H1 (cell line): ENCODE results near the gene FAM131A. TPM values are rescaled to one million over a fixed set of nuclear protein-coding genes. Genes with fewer than 3 reads are reported as not detected.

Source experiments
- CTCF ChIA-PET: fragments of 300-600 bp; sonication (Branson Sonifier 250); formaldehyde crosslinking; loops from one replicate; lab custom pipeline; 2021; ENCODE audit not compliant: partially characterized antibody; lab: Charles Lee
- POLR2A ChIA-PET: fragments of 300-600 bp; sonication (Branson Sonifier 250); formaldehyde crosslinking; loops from one replicate; lab custom pipeline; 2021; ENCODE audit warnings: inconsistent platforms; ENCODE audit not compliant: partially characterized antibody; lab: Charles Lee
- DNase-seq, 2 experiments: peaks; one replicate each; pipeline versions ENCODE4 v3.0.0 to v3.0.0-alpha.2; 2010 to 2022; ENCODE audit warnings: low spot score in 2 of 2, low read depth in 1 of 2, mixed read lengths in 1 of 2
- FAIRE-seq: peaks from 2 replicates; lab custom pipeline; 2011; peaks lifted over from hg19 to GRCh38; lab: Jason Lieb, UNC
- H2AFZ ChIP-seq: 2 replicates; pipeline ENCODE4 v1.8.1; 2012; ENCODE audit warnings: low read length, inconsistent platforms
- H2AK5ac ChIP-seq: 2 replicates; pipeline ENCODE4 v1.6.1; 2013; ENCODE audit warnings: low read depth, low read length
- H2BK120ac ChIP-seq: replicated peaks from 2 replicates; pipeline ENCODE3; 2013; ENCODE audit warnings: low read depth, low read length, inconsistent platforms
- H2BK12ac ChIP-seq: 2 replicates; pipeline ENCODE4 v1.6.1; 2013; ENCODE audit warnings: low read depth, low read length
- H2BK15ac ChIP-seq: 2 replicates; pipeline ENCODE4 v1.6.1; 2013; ENCODE audit warnings: low read length
- H2BK20ac ChIP-seq: 2 replicates; pipeline ENCODE4 v1.6.1; 2013; ENCODE audit warnings: low read length
- H2BK5ac ChIP-seq: 2 replicates; pipeline ENCODE4 v1.6.1; 2013; ENCODE audit warnings: low read depth, low read length
- H3K14ac ChIP-seq: 2 replicates; pipeline ENCODE4 v1.6.1; 2013; ENCODE audit warnings: inconsistent platforms; ENCODE audit not compliant: insufficient read length
- H3K18ac ChIP-seq: 2 replicates; pipeline ENCODE4 v1.6.1; 2013; ENCODE audit warnings: low read length; ENCODE audit errors: extremely low read depth
- H3K23ac ChIP-seq: 2 replicates; pipeline ENCODE4 v1.6.1; 2013; ENCODE audit warnings: inconsistent platforms; ENCODE audit not compliant: insufficient read length
- H3K23me2 ChIP-seq: 2 replicates; pipeline ENCODE4 v1.6.1; 2013; ENCODE audit warnings: low read depth, low read length
- H3K27ac ChIP-seq: 2 replicates; pipeline ENCODE4 v1.6.1; 2011; ENCODE audit warnings: low read depth, low read length, inconsistent platforms
- H3K27me3 ChIP-seq, 4 experiments: replicated peaks in 1 of 4; 1 replicate in 1 of 4; 2 replicates in 3 of 4; pipeline versions ENCODE4 v1.6.1 to v1.8.1; 2011 to 2013; ENCODE audit warnings: low read length in 3 of 4, mild to moderate bottlenecking in 3 of 4, inconsistent platforms in 2 of 4, mixed read lengths in 2 of 4, moderate library complexity in 1 of 4; ENCODE audit not compliant: control insufficient read depth in 3 of 4, insufficient read depth in 3 of 4; ENCODE audit errors: extremely low read depth in 1 of 4
- H3K36me3 ChIP-seq, 4 experiments: 2 replicates each; pipeline versions ENCODE4 v1.6.1 to v1.8.1; 2011 to 2013; ENCODE audit warnings: mild to moderate bottlenecking in 4 of 4, low read length in 3 of 4, moderate library complexity in 2 of 4, control low read depth in 1 of 4, inconsistent platforms in 1 of 4; ENCODE audit not compliant: insufficient read depth in 4 of 4, control insufficient read depth in 2 of 4
- H3K4ac ChIP-seq: replicated peaks from 2 replicates; pipeline ENCODE3; 2013; ENCODE audit warnings: low read length, low read depth, mixed read lengths, inconsistent platforms; ENCODE audit not compliant: insufficient read length
- H3K4me1 ChIP-seq, 4 experiments: replicated peaks in 1 of 4; 1 replicate in 1 of 4; 2 replicates in 3 of 4; pipeline versions ENCODE4 v1.6.1 to v1.8.1; 2011 to 2013; ENCODE audit warnings: low read length in 3 of 4, inconsistent platforms in 2 of 4, mixed read lengths in 1 of 4; ENCODE audit not compliant: insufficient read depth in 4 of 4, control insufficient read depth in 3 of 4
- H3K4me2 ChIP-seq, 2 experiments: 2 replicates each; pipeline versions ENCODE4 v1.6.1 to v1.8.1; 2011 to 2013; ENCODE audit warnings: low read depth in 2 of 2, low read length in 2 of 2, control low read depth in 1 of 2, inconsistent platforms in 1 of 2, mild to moderate bottlenecking in 1 of 2; ENCODE audit not compliant: insufficient read depth in 1 of 2
- H3K4me3 ChIP-seq, 4 experiments: fragments of 200-600, 300-600 bp in 1 of 4; sonication (generic), shearing (Covaris generic), sonication (Bioruptor Twin) in 1 of 4; 2 replicates each; pipeline versions ENCODE4 v1.5.1 to v1.8.1; 2011 to 2016; ENCODE audit warnings: low read length in 4 of 4, low read depth in 3 of 4, control low read depth in 2 of 4, inconsistent platforms in 2 of 4, mild to moderate bottlenecking in 2 of 4, mixed read lengths in 1 of 4, moderate library complexity in 1 of 4; ENCODE audit not compliant: insufficient read depth in 2 of 4; ENCODE audit errors: extremely low read depth in 1 of 4
- H3K56ac ChIP-seq: replicated peaks from 2 replicates; pipeline ENCODE3; 2013; ENCODE audit warnings: low read depth, mild to moderate bottlenecking, mixed read lengths, low read length, inconsistent platforms; ENCODE audit not compliant: insufficient read length
- H3K79me1 ChIP-seq: 2 replicates; pipeline ENCODE4 v1.6.1; 2013; ENCODE audit warnings: low read depth, low read length, control low read depth
- H3K79me2 ChIP-seq, 2 experiments: 2 replicates each; pipeline versions ENCODE4 v1.6.1 to v1.8.1; 2012 to 2013; ENCODE audit warnings: low read length in 2 of 2, mild to moderate bottlenecking in 2 of 2, inconsistent platforms in 1 of 2; ENCODE audit not compliant: insufficient read depth in 2 of 2, control insufficient read depth in 1 of 2
- H3K9ac ChIP-seq, 4 experiments: replicated peaks in 1 of 4; 1 replicate in 1 of 4; 2 replicates in 3 of 4; pipeline versions ENCODE4 v1.6.1 to v1.8.1; 2011 to 2013; ENCODE audit warnings: low read depth in 3 of 4, low read length in 3 of 4, control low read depth in 2 of 4, mild to moderate bottlenecking in 2 of 4, moderate library complexity in 2 of 4, inconsistent platforms in 1 of 4; ENCODE audit errors: extremely low read depth in 1 of 4
- H3K9me3 ChIP-seq, 2 experiments: 2 replicates each; pipeline versions ENCODE4 v1.6.1 to v1.8.1; 2012 to 2013; ENCODE audit warnings: mild to moderate bottlenecking in 2 of 2, moderate library complexity in 2 of 2, control low read depth in 1 of 2, inconsistent platforms in 1 of 2, low read depth in 1 of 2, low read length in 1 of 2, mixed read lengths in 1 of 2; ENCODE audit not compliant: insufficient read depth in 2 of 2
- H4K20me1 ChIP-seq, 2 experiments: replicated peaks in 1 of 2; 2 replicates each; pipeline versions ENCODE3 to v1.8.1; 2011 to 2013; ENCODE audit warnings: inconsistent platforms in 2 of 2, low read length in 2 of 2, mild to moderate bottlenecking in 1 of 2; ENCODE audit not compliant: insufficient read depth in 2 of 2, control insufficient read depth in 1 of 2
- H4K5ac ChIP-seq: 2 replicates; pipeline ENCODE4 v1.6.1; 2013; ENCODE audit warnings: low read length, low read depth, mixed read lengths, inconsistent platforms; ENCODE audit not compliant: insufficient read length
- H4K8ac ChIP-seq: 2 replicates; pipeline ENCODE4 v1.8.0; 2013; ENCODE audit warnings: mild to moderate bottlenecking, moderate library complexity, low read length, inconsistent platforms; ENCODE audit not compliant: insufficient read depth; ENCODE audit errors: extremely low read depth
- H4K91ac ChIP-seq: replicated peaks from 2 replicates; pipeline ENCODE3; 2013; ENCODE audit warnings: low read length, mixed read lengths, inconsistent platforms; ENCODE audit not compliant: insufficient read length
- EGR1 ChIP-seq: IDR thresholded peaks from 2 replicates; pipeline ENCODE4 v1.6.1; 2011; ENCODE audit warnings: low read depth, low read length, borderline replicate concordance
- EP300 ChIP-seq, 2 experiments: IDR thresholded peaks; 1 replicate in 1 of 2; 2 replicates in 1 of 2; pipeline ENCODE4 v1.6.1; 2011 to 2012; ENCODE audit warnings: low read depth in 2 of 2, low read length in 2 of 2, mild to moderate bottlenecking in 2 of 2, borderline replicate concordance in 1 of 2, inconsistent platforms in 1 of 2, moderate library complexity in 1 of 2
- KDM4A ChIP-seq: IDR thresholded peaks from one replicate; pipeline ENCODE4 v1.7.1; 2012; ENCODE audit warnings: low read depth, mild to moderate bottlenecking, moderate library complexity, low read length, inconsistent platforms; ENCODE audit not compliant: severe bottlenecking
- USF2 ChIP-seq: IDR thresholded peaks from 2 replicates; pipeline ENCODE4 v1.6.1; 2011; ENCODE audit warnings: low read length, improper control_type of control experiment
- WGBS, 2 experiments: shearing (Covaris generic) in 1 of 2; methylation state at CpG; one replicate each; pipeline versions ENCODE4 v1.1.6 to v1.1.7; 2013 to 2015; ENCODE audit warnings: low lambda C conversion rate in 2 of 2, mixed read lengths in 2 of 2, inconsistent platforms in 1 of 2, low coverage in 1 of 2, missing lambda C conversion rate in 1 of 2; ENCODE audit not compliant: insufficient replicate concordance in 2 of 2, insufficient coverage in 1 of 2, insufficient read length in 1 of 2; ENCODE audit errors: extremely low coverage in 1 of 2, missing lambda C conversion rate in 1 of 2; 5-methylcytosine and 5-hydroxymethylcytosine counted together
- polyA plus RNA-seq, 7 experiments: library from polyadenylated mRNA; depleted of rRNA in 3 of 7; stranded (reverse) in 5 of 7; unstranded in 2 of 7; fragments of >200 nt in 5 of 7; fragments of 200-250 nt in 2 of 7; gene quantifications; 1 replicate in 5 of 7; 2 replicates in 1 of 7; 4 replicates in 1 of 7; pipeline versions ENCODE4 v1.2.1 to v1.2.3, GENCODE V29; 2011 to 2013; ENCODE audit warnings: missing spikeins in 2 of 7, mixed read lengths in 2 of 7
- total RNA-seq: library from RNA; stranded (reverse); fragmentation: NEBNext Ultra II Directional; extraction: Animal tissue kit (Norgen Biotek cat#: 25700); gene quantifications from 2 replicates; pipeline ENCODE4 v1.2.1, GENCODE V29; 2021

The FAM131A gene
- total and polyA plus RNA-seq, 2 of the 8 experiments (the other 6 are each of a cell fraction or from before 2014, with no cell fraction given): 16.0 to 21.9 TPM

- H3K36me3 ChIP-seq: peaks cover 7 to 33% (median 24%) of the 10 kb centered on the region in 4 experiments; a peak in 6 of 8 replicates
- ChIA-PET CTCF (interaction anchor here (0.7 to 7.1 kb wide), 5 partner anchors 11 to 184 kb away, joined by 3 to 47 read pairs (median 5); no protein-coding TSS in a partner anchor), POLR2A (interaction anchor here (0.6 to 1.0 kb wide), 2 partner anchors 9 to 1332 kb away, joined by 3 to 4 read pairs; no protein-coding TSS in a partner anchor)
- H3K9ac ChIP-seq: no peak overlapping the region
- no peak overlapping the region for H3K4ac ChIP-seq
- H2BK120ac ChIP-seq: no peak overlapping the region
- peaks cover 0 to 8% (median 3%) of the 10 kb centered on the region in 4 experiments; a peak in 3 of 7 replicates for H3K27me3 ChIP-seq
- no peak overlapping the region for H4K5ac ChIP-seq
- no peak for FAIRE-seq
- H4K8ac ChIP-seq: no peak overlapping the region; the same call in 1 of the 2 replicates
- peaks cover 3 to 18% (median 12%) of the 10 kb centered on the region in 4 experiments for H3K4me1 ChIP-seq
- no peak overlapping the region for H3K56ac ChIP-seq
- H3K4me3 ChIP-seq: no peak overlapping the region
- H3K14ac ChIP-seq: no peak overlapping the region
- no peak overlapping the region for H3K18ac ChIP-seq
- 86% methylated on average over 12 of the region's 24 CpGs; no CpG with 5 or more reads in 1 of the 2 experiments for WGBS, 2 experiments
- H2AFZ ChIP-seq: no peak overlapping the region
- no peak overlapping the region for H4K91ac ChIP-seq
- H3K23me2 ChIP-seq: peaks cover 18% of the 10 kb centered on the region
- peaks cover 4 to 10% of the 10 kb centered on the region in 2 experiments for H4K20me1 ChIP-seq
- no peak for DNase-seq
- H3K27ac ChIP-seq: no peak overlapping the region
- H2BK20ac ChIP-seq: no peak overlapping the region
- H3K79me1 ChIP-seq: no peaks in the 10 kb centered on the region
- no peak overlapping the region for H2BK15ac ChIP-seq
- no peak overlapping the region for H2AK5ac ChIP-seq
- H3K79me2 ChIP-seq: no peaks in the 10 kb centered on the region; a peak in 1 of 4 replicates
- H3K23ac ChIP-seq: no peak overlapping the region
- H2BK12ac ChIP-seq: no peak overlapping the region
- no peak overlapping the region for H3K4me2 ChIP-seq
- H2BK5ac ChIP-seq: no peak overlapping the region
- no peaks in the 10 kb centered on the region for H3K9me3 ChIP-seq
- TF ChIP-seq KDM4A: no peak
- TF ChIP-seq EGR1: no peak
- TF ChIP-seq EP300 (IDR thresholded peaks at IDR 0.05; ENCODE audit: borderline replicate concordance in 1 of 2, low read depth in 2 of 2, low read length in 2 of 2): no peak
- no peak for TF ChIP-seq USF2
Measured at GRCh38 chr3:184357248-184358123, 20.1 kb downstream of the FAM131A start.
